AG08395 (cell line): ENCODE data around the gene PFN1.
A peak's percentile ranks its signal among the peaks of the same experiment; 100 is the strongest.

Experiments
- DNase-seq: peaks from one replicate; pipeline ENCODE4 v3.0.0; 2012; ENCODE audit warnings: mixed read lengths, low spot score

The PFN1 gene

DNA sequence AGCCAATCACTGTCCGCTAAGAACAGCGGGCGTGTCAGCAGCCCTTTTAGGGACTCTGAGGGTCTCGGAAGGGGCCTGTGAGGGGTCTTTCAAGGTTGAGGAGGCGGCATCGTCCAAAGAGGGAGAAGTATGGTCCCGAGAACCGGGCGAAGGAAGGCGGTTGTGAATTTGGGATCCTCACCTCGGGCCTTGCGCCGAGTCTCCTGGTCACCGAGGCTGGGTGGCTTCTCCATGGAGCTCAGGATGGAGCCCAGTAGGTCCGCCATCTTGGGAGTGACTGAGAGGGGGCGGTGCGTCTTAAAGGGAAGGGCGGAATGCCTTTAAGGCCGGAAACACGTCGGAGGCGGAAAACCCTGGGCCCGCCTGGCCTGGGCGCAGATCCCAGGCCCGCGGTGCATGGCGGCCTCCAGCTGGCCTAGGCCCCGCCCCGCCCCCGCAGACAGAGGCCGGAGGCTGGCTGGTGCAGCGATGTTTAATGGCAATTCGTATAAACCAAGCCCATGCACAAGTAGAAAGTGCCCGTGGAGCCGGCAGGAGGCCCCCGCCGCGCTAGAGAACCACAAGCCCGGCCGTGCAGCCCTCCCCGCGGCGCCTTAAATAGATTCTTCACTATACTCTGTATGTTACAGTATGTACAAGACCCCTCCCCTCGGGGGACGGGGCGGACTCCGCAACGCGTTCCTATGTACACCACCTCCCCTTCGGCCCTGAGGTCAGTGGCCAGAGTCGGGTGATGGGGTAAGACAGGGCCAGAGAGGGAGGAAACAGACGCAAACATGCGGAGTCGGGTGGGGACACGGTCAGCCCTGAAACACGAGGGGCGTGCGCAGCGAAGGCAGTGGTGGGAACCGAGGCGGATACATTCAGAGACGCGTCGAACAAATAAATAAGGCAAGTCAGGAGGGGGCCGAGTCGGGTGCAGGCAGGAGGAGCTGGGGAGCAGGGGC, 19.5 kb upstream of the PFN1 start, which contains the start of gene SPAG7:
Gene SPAG7, minus strand, starts transcription at position 279 of the 947 bp plus-strand sequence. Its CDS starts 13 bp downstream, at position 266.
- DNase-seq, result peak; percentile 96

DNA sequence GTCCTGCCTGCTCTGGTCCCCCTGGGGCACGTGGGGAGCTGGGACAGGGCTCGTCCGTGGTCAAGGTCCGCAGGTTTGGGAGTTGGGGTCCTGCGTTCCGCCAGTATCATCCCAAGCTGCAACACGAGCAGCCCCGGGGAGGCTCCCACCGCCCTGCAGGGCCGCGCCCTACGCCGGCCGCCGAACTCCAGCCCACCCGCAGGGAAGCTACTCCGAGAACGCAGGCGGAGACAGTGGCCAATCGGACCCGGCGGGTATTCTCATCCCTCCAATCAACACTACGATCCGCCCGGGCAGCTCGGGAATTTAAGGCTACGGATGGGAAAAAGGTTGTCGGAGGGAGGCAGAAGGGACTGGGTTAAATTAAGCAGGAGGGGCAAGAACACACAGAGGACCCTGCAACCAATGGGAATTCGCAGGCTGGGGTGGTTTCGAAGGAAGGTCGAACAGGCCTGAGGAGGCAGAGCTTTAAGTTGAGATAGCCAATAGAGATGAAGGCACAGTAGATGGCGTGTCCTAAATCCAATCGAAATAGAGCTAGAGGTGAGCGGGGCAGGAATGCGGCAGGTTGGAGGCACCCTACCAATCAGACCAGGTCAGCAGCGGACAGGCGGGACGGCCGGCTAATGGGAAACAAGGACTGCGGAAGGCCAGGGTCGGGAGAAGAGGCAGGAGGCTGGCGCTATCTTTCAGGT, 18.7 kb upstream of the PFN1 start:
- peak; percentile 99 for DNase-seq

DNA sequence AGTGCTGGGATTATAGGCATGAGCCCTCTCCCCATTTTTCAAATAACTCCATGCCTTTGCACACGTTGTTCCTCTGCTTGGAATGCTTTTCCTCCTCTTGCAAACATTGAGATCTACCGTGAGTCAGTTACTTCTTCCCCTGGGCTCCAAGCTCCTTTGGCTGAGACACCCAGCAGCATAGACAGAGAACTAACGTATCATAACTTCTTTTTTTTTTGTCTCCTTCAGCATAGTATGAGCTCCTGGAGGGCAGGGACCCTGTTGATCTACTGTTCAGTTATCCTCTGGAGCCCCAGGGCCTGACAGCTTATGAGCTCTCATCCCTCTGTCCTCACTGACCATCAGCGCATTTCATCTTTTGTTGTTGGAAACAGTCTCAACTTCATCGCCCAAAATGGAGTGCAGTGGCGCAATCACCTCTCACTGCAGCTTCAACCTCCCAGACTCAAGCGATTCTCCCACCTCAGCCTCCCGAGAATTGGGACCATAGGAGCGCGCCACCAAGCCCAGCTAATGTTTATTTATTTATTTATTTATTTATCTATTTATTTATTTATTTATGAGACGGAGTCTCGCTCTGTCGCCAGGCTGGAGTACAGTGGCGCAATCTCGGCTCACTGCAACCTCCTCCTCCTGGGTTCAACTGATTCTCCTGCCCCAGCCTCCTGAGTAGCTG, 17.1 kb upstream of the PFN1 start:
- no peak for DNase-seq

DNA sequence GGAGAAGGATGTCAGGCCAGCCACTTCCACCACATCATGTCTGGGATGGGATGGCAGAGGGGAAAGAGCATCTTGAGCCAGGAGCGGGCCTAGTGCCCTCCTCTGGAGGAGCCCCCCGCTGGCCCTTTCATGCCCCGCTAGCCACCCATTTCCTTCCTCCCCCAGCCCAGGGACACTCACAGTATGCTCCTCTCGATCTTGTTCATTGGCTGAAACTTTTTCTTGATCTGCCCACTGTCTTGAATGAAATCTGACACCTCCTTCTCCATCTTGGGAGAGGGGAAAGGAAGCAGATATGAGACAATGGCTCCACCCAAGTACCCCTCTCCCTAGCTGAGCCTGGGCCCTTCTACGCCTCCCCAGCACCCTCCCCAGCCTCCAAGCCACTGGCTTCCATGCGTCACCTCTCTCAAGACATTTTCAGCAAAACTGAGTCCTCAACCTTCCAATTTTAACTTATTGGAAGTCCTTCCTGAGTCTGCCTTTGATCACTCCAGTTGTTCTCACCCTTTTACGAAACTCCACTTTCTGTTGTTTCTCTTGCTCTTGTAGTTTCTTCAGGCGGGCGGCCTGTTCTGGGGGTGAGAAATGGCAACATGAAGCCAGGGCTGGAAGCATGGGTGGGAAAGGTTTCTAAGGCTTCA, 12.1 kb upstream of the PFN1 start:
- DNase-seq, result no peak

DNA sequence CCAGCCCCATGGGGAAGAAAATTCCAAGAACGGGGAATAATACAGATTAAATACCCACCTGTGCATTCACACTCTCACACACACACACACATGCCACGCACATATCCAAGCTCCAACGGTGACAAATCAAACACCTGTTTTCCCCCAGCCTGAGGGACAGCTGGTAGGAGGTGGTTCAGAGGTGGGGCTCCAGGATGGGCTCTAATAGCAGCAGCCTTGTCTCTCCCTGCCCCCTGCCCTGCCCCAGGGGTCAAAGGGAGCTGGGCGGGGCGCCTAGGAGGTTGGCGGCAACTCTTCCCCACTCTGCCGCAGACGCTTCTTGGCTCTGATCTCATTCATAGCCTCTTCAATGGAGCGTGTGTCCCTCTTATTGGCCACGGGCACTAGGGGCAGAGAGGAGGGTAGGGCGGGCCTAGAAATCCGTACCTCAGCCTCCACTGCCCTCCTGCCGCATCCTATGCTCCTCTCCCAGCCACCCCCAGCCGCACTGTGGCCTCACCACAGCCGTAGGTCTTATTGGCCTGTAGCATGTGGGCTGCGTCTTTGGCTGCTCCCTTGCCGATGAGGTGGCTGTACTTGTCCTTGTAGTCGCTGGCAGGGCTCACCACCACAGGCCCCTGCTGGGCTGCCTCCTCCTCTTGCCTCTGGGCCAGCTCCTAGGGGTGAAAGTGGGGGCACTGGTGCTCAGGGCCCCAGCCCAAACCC, 11.1 kb upstream of the PFN1 start:
- DNase-seq, result no peak

DNA sequence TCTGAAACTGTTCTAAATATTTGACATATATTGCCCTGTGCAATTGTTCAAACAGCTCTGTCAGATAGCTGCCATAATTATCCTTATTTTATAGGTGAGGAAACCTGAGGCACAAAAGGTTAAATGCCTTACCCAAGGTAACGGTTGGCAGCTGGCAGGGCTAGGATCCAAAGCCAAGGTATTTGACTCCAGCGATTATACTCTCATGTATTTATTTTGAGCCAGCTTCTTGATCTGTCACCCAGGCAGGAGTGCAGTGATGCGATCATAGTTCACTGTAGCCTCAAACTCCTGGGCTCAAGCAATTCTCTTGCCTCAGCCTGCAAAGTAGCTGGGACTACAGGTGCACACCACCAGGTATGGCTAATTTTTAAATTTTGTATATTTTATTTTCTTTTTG, 9.8 kb upstream of the PFN1 start:
- no peak for DNase-seq

DNA sequence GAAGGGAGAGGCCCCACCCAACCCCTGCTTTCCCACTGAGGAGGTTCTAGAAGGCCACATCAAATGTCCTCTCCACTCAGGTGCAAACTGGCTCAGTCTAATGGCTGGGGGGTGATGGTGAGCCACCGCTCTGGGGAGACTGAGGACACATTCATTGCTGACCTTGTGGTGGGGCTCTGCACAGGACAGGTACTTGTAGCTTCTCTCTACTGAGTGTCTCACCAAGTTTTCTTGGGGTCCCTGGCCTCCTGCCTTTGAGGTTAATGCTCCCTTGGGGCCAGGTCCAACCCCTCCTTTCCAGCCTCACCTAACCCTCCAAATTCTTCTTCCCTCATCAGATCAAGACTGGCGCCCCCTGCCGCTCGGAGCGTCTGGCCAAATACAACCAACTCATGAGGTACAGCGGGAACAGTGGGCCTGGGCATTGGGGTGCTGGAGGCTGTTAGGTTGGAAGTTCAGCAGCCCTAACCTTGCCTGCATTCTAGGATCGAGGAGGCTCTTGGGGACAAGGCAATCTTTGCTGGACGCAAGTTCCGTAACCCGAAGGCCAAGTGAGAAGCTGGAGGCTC, 8.2 kb upstream of the PFN1 start:
- DNase-seq, result no peak

DNA sequence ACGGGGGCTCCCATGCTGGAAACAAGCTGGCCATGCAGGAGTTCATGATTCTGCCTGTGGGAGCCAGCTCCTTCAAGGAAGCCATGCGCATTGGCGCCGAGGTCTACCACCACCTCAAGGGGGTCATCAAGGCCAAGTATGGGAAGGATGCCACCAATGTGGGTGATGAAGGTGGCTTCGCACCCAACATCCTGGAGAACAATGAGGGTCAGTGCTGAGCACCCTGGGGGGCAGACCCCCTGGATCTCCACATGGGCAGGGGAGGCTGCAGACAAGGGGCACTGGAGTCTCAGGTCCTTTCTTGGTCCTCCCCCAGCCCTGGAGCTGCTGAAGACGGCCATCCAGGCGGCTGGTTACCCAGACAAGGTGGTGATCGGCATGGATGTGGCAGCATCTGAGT, 6.8 kb upstream of the PFN1 start:
- no peak for DNase-seq

DNA sequence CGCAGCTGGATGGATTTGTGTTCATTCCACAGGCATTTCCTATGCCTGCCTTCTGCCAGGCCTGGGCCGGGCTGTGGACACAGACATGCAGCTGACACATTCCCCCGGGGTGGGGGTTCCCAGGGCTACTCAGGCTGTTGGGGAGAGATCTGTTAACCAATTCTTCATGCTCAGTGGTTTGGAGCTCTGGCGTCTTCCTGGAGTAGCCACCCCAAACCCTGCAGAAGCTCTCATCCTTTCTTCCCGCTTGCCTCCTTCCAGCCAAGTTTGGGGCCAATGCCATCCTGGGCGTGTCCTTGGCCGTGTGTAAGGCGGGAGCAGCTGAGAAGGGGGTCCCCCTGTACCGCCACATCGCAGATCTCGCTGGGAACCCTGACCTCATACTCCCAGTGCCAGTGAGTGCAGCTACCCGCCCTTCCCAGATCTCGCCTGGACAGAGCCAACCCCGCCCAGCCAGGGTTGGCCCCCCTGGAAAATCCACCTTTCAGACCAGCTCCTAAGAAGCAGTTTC, 5.2 kb upstream of the PFN1 start:
- DNase-seq, result peak; percentile 86

DNA sequence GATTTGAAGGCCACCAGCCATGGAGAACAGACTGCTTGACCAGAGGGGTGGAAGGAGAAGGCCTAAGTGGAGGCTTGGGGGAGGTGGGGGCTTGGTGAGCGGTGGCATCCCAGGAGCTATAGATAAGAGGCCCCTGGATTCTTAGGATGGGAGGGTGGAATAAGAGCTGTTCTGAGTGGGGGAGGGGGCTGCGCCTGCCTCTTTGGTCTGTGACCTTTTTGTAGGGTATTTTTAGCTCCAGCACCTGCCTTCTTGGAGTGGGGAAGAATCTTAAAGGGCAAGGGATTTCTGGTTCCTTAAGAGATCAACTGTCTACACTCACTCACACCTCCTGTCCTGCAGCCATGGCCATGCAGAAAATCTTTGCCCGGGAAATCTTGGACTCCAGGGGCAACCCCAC, 3.2 kb upstream of the PFN1 start:
- no peak for DNase-seq

DNA sequence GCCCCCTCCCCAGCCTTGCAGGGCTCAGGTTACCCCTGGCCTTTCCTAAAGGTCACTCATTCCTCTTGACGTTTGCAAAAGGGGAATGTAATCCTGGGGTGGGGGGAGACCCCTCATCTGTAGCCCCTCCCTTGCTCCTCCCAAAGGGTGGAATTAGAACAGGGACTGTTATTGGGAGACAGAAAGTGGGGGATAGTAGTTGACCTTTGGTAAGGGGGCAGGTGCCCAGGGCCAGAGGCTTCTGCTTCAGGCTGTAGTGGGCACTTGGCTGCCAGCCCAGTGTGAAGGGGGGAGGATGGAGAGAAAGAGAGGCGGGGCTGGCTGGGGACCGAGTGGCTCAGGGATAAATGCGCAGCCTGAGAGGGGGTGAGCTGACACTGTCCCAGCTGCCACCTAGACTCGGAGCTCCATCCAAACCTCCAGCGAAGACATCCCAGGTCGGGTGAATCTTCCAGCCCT, 2.4 kb upstream of the PFN1 start, which contains the start of gene ENO3:
Gene ENO3, plus strand, starts transcription at position 374 of the 459 bp plus-strand sequence. CDS start 711 bp downstream, outside the sequence.
- DNase-seq, result no peak

DNA sequence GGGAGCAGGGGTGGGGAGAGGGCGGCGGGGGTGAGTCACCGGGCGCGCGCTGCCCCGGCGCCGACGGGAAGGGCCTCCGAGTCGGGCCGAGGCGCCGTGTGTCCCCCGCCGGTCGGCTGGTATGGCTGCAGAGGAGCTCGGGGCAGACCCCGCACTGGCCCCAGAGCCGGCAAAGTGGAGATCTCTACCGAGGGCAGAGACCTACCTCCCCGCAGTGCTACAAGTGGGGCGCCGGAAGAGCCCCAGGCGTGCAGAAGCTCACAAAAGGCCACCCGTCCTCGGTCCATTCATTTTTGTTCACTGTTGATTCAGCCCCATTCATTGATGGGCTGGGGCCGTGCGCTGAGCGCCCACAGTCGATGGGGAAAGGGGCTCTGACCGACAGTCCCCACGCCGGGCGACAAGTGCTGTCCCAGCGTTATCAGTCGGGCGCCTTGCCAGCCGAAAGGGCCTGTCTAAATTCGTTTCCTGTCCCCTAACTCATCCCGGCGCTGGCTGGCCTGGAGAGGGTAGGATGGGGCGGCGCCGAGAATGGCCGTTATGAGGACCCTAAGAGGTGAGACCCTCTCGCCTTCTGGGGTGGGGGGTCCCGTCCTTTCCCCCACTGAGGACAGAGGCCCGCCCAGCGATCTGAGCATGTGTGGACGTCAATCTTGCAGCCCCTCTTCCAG, 1.9 kb upstream of the PFN1 start:
- peak; percentile 60 for DNase-seq

DNA sequence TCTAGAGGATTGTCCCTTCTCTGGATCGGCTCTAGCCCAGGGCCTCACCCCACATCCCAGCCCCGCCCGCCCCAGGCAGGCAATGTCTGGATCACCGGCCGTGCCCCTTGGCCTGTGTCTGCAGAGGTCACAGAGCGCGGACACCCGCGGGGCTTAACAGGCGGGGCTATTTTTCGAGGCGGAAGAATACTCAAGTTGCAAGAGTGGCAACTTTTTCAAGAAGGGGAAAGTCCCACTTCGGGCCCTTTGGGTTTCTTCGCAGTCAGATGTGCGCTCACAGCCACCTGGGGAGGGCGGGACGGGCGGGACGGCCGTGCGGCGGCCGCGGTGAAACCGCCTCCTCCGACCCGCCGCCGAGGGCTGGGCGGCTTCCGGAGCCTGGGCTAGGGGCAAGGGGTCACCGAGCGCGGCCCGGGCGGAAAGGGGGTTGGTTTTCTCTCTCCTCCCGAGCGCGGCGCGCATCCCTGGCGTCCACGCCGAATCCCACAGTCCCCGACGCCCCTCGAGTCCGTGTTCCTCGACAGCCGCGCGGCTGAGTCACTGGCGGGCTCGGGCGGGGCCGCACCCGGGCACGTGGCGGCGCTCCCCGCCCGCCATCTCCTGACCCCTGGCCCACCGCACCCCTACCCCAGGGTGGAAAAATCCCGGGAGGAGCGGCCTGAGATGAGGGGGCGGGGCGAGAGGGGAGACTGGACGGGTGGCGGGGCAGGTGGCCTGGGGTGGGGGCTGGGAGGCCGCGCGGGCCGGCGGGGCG, 1.2 kb upstream of the PFN1 start:
- peak; percentile 20 for DNase-seq

DNA sequence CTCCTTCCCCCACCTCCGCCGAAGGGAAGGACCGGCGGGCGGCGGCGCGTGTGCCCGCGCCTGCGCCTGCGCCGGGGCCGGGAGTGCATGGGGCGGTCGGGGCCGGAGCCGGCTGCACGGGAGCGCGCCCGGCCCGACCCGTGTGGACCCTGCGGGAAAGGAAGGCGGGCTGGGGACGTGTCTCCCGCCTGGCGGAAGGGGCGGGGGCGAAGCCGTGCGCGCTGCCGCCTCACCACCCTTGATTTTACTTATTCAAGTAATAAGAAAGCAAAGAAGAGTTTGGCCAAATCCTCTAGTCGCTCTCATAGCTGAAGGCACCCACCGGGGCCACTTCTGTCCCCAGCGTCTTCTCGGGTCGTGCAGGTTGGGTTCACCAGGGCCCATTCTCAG, 596 bp upstream of the PFN1 start:
- DNase-seq, result peak; percentile 95

DNA sequence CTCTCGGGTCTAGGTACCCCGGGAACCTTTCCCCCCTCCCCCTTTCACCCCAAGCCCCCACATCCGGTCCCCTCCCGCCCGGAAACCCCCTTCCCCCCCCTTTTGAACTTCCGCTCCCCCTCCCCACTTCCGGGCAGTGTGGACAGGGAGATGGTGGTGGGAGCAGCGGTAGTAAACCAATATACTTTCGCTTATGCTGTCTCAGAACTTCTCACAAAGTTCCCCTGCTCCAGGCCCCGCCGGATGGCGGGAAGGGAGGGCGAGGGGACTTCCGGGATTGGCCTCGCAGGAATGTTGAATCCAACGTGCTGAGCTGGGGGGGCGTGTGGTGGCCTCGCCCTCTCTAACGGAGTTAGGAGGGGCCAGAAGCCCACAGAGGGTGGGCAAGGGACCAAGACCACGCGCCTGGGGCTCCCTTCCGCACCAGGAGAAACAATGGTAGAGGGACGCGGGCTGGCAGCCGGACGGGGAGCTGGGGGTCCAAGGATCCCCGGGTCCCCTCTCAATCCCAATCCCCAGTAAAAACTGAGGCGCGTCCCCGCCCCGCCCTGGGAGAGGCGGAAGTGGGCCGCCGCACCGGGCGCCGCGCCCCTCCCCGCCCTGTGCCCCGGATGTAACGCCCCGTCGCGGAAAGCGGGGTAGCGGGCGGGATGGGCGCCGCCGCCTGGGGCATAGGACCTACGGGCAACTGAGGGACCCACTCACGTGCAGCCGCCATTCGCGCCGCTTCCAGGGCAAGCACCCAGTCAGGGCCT, 742 bp downstream of the PFN1 start:
- peak; percentile 40 for DNase-seq

DNA sequence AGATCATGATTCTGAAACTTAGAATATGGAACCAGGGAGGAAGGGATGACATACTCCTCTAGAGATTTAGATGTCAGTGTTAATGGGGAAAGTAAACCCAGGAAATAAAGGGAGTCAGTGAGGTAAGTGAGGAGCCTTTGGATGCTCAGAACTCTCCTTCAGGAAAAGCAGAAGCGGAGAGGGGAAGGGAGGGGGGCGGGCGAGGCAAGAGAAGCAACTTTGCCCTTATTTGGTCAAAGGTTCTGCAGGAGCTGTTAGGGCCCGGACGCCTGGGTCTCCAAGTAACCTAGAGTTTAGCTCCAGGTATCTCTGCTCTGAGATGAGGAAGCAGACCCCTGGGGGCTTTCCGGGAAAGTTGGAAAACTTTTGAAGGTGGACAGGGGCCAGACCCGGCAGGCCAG, 1.3 kb downstream of the PFN1 start:
- no peak for DNase-seq

DNA sequence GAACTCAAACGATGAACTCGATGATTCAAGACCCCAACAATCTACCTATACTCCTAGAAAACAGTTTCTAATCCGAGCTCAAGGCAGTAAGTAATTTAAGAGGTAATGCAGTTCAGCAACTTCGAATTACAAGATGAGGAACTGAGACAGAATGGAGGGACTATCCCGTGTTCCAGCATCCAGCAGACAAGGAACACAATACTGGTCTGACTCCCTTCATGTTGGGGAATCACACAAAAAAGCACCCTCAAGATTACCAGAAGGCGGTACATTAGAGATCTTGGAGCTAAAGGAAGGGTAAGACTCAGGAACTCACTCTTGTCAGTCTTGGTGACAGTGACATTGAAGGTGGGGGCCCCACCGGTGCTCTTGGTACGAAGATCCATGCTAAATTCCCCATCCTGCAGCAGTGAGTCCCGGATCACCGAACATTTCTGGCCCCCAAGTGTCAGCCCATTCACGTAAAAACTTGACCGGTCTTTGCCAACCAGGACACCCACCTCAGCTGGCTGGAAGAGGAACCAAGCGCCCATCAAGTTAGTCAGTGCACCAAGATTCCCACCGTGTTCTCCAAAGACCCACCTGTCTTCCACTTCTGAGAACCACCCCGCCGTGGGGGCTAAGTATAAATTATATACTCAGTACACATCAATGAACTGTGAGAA, 1.9 kb downstream of the PFN1 start:
- no peak for DNase-seq

DNA sequence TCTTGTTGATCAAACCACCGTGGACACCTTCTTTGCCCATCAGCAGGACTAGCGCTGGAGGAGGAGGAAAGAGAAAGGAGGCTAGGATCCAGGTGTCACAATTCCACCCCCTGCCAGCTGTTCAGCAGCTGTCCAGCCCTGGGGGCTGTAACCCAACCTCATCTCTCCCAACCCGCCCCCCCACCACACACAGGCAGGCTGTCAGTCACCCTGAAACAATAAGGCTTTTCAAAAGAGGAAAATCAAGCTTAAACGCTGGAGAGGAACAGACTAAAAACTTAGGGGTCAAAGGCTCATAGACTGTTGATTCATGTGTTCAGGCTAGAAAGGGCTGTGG, 2.4 kb downstream of the PFN1 start:
- no peak for DNase-seq
